ENCODE results near the gene KCNN2.

DNA sequence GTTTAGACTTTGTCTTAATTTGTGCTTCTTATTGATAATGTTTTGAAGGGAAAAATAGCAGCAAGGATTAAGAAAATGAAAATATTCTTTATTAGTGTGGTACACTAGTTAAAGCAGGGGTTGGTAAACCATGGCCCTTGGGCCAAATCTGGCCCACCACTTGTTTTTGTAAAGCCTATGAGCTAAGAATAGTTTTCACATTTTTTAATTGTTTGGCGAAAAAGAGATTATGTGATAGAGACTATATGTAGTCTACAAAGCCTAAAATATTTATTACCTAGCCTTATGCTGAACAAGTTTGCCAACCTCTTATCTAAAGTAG is 57.2 kb downstream of the KCNN2 start:
- TF ChIP-seq, protein P1, sequence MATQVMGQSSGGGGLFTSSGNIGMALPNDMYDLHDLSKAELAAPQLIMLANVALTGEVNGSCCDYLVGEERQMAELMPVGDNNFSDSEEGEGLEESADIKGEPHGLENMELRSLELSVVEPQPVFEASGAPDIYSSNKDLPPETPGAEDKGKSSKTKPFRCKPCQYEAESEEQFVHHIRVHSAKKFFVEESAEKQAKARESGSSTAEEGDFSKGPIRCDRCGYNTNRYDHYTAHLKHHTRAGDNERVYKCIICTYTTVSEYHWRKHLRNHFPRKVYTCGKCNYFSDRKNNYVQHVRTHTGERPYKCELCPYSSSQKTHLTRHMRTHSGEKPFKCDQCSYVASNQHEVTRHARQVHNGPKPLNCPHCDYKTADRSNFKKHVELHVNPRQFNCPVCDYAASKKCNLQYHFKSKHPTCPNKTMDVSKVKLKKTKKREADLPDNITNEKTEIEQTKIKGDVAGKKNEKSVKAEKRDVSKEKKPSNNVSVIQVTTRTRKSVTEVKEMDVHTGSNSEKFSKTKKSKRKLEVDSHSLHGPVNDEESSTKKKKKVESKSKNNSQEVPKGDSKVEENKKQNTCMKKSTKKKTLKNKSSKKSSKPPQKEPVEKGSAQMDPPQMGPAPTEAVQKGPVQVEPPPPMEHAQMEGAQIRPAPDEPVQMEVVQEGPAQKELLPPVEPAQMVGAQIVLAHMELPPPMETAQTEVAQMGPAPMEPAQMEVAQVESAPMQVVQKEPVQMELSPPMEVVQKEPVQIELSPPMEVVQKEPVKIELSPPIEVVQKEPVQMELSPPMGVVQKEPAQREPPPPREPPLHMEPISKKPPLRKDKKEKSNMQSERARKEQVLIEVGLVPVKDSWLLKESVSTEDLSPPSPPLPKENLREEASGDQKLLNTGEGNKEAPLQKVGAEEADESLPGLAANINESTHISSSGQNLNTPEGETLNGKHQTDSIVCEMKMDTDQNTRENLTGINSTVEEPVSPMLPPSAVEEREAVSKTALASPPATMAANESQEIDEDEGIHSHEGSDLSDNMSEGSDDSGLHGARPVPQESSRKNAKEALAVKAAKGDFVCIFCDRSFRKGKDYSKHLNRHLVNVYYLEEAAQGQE (IDR thresholded peaks at IDR 0.05; ENCODE audit: insufficient replicate concordance, low read depth), result no peak
- TF ChIP-seq, protein P2, sequence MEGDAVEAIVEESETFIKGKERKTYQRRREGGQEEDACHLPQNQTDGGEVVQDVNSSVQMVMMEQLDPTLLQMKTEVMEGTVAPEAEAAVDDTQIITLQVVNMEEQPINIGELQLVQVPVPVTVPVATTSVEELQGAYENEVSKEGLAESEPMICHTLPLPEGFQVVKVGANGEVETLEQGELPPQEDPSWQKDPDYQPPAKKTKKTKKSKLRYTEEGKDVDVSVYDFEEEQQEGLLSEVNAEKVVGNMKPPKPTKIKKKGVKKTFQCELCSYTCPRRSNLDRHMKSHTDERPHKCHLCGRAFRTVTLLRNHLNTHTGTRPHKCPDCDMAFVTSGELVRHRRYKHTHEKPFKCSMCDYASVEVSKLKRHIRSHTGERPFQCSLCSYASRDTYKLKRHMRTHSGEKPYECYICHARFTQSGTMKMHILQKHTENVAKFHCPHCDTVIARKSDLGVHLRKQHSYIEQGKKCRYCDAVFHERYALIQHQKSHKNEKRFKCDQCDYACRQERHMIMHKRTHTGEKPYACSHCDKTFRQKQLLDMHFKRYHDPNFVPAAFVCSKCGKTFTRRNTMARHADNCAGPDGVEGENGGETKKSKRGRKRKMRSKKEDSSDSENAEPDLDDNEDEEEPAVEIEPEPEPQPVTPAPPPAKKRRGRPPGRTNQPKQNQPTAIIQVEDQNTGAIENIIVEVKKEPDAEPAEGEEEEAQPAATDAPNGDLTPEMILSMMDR (IDR thresholded peaks at IDR 0.05; ENCODE audit: insufficient read depth, low read length), result no peak
- TF ChIP-seq POLR2AphosphoS5 (IDR thresholded peaks at IDR 0.05; ENCODE audit: low read depth) (no peak), GABPA (IDR thresholded peaks at IDR 0.05; ENCODE audit: low read depth) (no peak)
